Activated CD4-positive, alpha-beta T cell treated with anti-CD3 and anti-CD28 coated beads, Interleukin-2, Interleukin-6, amounts not matched to agents 100 ng/mL and 50 ng/mL, durations not matched to agents 16 hours and 8 hours (primary cell): Measurements from ENCODE around the gene MSLN.
"Not testable (repeated sequence)": the region's sequence is repeated elsewhere in the genome, so short reads cannot be mapped to it uniquely, and the experiment has no call there.

Experiments
- DNase-seq: peaks from one replicate; pipeline ENCODE4 v3.0.0-alpha.2; 2020

The MSLN gene

DNA sequence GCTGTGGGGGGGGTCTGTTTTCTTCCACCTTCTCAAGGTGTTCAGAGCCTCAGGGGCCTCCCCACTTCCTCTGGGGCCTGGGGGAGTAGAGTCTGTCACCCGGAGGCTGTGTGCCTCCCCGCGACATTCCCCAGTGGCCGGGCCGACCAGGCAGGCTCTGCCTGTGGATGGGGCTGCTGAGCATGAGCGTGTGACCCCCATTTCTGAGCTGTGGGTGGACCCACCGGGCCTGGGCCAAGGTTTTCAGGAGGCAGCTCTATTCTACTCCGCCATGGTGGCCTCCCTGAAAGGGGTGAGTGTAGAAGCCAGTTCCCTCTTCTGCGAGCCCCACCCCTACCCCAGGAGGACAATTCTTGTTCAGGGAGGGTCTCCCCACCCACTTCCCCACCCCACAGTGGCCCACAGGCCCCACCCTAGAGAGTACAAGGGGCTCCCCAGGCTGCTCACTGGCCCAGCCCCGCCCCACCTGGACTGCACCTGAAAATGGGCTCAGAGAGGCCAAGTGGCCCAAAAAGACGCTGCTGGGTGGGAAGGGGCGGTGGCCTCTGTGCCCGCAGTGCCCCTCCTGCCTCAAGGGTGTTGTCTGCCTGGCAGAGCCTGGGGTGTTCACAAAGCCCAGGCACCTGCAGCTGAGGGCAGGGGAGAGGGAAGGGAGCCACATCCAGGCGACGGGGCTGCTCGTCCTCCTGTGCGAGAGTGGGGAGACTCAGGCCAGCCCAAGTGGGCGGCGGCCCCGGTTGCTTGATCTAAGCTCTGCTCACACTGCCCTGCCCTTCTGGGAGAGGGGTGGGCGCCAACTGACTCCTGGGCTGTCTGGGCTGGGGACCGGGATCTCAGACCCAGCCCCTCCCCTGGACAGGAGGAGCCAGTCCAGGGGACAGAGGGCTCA lies 1.3 kb downstream of the MSLN start:
- DNase-seq: no peak

DNA sequence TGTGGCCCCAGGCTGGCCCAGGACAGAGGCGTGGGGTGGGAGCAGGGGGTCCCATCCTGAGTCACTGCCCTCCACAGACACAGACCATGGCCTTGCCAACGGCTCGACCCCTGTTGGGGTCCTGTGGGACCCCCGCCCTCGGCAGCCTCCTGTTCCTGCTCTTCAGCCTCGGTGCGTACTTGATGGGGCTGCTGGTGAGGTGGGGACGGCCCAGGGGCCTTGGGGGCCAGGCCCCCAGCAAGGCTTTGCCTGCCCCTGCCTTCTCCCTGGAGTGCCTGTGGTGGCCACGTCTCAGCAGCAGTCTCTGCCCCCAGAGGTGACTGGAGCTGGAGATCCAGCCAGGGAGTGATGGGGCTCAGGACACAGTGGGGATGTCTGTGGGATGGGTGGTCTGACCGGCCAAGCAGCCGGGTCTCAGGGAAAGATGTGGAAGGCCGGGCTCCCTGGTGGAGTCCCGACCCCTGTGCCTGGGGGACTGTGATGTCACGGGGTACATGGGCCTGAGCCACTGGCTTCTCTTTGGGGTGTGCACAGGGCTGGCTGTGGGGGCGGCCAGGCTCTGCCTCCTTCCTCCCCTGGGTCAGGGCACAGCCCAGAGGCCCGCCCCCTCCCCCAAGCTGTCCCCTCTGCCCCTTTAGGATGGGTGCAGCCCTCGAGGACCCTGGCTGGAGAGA lies 2.2 kb downstream of the MSLN start:
- no peak for DNase-seq

GRCh38 chr16:763369-764183 lies 3.0 kb downstream of the MSLN start:
- DNase-seq: no peak

DNA sequence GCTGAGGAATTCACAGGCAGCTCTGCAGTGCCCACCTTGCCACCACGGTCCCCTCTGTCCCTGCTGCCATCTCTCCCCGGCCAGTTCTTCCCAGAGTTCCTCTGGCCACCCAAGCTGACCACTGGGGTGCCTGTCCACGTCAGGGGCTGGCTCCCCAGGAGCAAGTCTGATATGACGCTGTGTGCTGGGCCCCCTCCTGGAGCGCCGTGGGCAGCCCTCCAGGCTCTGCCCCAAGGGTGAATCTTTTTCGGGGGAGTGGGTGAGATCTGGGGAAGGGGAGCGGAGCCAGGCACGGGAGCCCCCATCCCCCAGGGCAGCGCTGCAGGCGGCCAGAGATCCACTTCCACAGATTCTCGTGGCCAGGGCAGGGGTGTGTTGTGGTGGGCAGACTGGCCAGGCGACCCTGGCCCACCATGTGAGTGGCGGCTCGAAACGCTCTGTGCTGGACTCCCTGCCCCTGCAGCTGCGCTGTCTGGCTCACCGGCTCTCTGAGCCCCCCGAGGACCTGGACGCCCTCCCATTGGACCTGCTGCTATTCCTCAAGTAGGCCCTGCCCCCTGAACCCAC lies 3.7 kb downstream of the MSLN start:
- DNase-seq: no peak

DNA sequence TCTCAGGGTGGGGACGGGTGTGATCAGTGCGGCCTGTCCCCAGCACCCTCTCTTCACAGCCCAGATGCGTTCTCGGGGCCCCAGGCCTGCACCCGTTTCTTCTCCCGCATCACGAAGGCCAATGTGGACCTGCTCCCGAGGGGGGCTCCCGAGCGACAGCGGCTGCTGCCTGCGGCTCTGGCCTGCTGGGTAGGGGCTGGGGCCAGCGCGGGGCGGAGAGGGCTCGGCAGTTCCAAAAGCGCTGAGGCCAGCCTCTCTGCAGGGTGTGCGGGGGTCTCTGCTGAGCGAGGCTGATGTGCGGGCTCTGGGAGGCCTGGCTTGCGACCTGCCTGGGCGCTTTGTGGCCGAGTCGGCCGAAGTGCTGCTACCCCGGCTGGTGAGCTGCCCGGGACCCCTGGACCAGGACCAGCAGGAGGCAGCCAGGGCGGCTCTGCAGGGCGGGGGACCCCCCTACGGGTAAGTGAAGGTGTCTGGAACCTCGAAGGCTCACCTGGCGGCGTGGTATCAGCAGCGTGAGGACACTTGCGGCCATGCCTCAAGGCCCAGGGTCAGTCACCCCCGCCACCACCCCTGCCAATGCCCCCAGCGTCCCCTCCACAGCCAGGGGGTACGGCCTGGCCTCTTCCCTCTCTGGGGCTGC lies 4.4 kb downstream of the MSLN start:
- no peak for DNase-seq

- DNase-seq: no peak
Observed at GRCh38 chr16:765488-765865, 4.9 kb downstream of the MSLN start.

DNA sequence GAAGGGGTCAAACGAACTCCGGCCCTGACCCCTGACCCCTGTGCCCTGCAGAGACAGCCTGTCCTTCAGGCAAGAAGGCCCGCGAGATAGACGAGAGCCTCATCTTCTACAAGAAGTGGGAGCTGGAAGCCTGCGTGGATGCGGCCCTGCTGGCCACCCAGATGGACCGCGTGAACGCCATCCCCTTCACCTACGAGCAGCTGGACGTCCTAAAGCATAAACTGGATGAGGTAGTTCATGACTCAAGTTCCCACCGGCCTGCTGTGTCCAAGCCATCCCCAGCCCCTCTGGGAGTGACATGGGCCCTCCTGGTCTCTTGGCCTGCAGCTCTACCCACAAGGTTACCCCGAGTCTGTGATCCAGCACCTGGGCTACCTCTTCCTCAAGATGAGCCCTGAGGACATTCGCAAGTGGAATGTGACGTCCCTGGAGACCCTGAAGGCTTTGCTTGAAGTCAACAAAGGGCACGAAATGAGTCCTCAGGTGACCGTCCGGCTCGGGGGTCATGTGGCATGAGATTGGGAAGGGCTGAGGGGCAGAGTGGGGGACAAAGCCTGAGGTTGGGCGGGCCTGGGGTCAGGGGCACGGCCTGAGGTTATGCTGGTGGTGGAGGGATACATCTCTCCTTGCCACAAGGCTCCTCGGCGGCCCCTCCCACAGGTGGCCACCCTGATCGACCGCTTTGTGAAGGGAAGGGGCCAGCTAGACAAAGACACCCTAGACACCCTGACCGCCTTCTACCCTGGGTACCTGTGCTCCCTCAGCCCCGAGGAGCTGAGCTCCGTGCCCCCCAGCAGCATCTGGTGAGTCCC lies 5.7 kb downstream of the MSLN start:
- DNase-seq: no peak

- no peak for DNase-seq
Observed at GRCh38 chr16:766820-767640, 6.5 kb downstream of the MSLN start.

GRCh38 chr16:767743-768235 lies 7.3 kb downstream of the MSLN start:
- DNase-seq: no peak

DNA sequence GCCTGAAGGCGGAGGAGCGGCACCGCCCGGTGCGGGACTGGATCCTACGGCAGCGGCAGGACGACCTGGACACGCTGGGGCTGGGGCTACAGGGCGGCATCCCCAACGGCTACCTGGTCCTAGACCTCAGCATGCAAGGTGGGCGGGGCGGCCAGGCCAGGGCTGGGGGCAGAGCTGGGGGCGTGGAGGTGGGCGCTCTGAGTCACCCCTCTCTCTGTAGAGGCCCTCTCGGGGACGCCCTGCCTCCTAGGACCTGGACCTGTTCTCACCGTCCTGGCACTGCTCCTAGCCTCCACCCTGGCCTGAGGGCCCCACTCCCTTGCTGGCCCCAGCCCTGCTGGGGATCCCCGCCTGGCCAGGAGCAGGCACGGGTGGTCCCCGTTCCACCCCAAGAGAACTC lies 7.9 kb downstream of the MSLN start:
- DNase-seq: no peak

GRCh38 chr16:769184-769784 lies 8.8 kb downstream of the MSLN start:
- no peak for DNase-seq

GRCh38 chr16:769934-770333 lies 9.4 kb downstream of the MSLN start:
- DNase-seq: no peak

DNA sequence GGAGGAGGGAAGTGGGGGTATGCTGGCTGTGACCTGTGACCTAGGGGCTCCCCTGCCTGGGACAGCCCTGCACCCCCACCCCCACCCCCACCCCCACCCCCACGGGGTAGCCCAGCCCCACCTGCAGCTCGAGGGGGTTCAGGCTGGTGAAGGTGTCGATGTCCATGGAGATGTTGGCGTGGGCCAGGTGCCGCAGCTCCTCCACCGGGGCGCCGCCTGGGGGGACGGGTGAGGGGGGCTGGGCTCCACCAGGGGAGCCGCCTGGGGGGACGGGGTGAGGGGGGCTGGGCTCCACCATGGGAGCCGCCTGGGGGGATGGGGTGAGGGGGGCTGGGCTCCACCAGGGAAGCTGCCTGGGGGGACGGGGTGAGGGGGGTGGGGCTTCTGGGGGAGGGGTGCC lies 9.9 kb downstream of the MSLN start:
- no peak for DNase-seq

DNA sequence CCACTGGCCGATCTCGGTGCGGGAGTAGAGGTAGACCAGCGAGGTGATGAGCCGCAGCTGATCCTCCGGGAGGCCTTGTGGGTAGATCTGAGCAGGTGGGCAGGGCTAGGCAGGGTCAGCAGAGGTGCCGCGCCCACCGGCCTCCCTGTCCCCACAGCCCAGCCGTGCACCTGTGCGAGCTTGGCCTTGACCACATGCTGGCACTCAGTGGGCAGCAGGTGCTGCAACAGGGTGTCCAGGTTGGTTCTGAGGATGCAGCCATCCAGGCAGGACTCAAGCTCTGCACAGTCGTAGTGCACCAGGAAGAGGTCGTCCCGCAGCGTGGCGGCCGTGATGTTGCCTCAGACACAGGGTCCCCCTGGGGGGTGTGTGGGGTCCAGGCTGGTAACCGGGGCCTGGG lies 12.4 kb downstream of the MSLN start:
- no peak for DNase-seq

DNA sequence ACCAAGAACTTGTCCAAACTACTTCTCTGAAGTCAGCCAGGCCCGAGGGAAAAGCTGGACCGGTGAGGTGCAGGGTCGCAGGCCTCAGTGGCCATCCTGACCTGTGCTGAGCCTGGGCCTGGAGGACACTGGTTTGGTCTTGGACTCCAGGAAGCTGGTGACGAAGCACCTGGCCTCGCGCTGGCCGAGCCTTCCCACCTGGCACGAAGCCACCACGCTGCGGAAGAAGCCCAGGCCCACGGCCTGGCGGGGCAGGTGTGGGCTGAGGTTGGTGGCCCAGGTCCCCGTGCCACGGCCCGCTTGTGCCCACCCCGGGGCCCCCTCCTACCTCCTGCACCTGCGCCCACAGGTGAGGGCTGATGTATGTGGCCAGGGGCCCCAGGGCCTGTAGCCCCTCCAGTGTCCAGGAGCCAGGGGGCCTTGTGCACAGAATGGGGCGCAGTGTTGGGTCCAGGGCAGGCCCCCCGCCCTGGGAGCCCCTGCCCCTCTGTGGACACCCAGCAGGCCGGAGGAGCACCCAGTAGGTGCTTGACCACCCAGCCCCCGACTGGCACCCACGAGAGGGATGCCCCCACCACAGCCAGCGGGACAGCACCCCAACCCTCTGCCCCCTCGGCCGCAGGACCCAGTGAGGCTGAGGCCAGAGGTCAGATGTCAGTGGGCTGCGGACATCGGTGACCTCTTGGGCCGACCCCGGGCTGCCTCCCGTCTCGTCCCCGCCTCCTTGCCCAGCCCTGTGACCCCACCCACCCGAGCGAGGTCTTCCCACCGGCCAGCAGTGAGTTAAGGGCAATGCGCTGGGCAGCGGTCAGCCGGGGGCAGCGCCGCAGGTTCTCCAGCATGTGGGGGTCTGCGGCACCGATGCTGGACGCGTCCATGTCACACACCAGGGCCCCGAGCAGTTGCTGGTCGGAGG lies 13.8 kb downstream of the MSLN start:
- no peak for DNase-seq

DNA sequence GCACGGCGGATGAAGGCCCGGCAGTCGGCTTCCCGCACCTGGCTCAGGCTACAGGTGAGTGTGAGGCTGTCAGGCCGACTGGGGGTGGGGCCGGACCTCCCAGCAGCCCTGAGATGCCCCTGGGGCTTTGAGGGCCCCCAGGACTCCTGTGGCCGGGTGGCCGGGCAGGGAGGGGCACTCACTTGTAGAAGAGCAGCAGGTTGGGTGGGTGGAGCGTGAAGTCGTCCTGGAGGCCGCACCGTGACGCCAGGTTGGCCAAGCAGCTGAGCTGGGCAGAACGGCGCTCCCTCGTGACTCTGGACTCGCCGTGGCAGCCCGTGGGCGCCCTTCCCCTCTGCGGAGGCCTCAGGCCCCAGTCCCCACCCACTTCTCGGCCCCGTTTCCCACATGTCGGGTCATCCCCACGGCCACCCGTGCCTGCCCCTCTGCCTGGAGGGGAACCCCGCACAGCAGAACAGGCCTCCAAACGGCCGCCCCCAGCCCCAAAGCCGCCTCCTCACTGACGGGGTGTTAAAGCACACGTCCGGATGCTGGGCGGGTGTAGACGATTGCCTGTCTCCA lies 14.8 kb downstream of the MSLN start:
- no peak for DNase-seq

GRCh38 chr16:776298-776697 lies 15.8 kb downstream of the MSLN start:
- DNase-seq: not testable (repeated sequence)

DNA sequence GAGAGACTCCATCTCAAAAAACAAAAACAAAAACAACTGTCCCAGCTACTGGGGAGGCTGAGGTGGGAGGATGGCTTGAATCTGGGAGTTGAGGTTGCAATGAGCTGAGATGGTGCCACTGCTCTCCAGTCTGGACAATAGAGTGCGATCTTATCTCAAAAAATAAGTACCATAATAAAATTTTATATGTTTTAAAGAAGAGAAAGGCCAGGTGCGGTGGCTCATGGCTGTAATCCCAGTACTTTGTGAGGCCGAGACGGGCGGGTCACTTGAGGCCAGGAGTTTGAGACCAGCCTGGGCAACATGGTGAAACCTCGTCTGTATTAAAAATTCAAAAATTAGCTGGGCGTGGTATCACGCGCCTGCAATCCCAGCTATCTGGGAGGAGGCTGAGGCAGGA lies 16.3 kb downstream of the MSLN start:
- no peak for DNase-seq

GRCh38 chr16:777826-778225 lies 17.3 kb downstream of the MSLN start:
- DNase-seq: no peak
